ENCODE data around the gene RGS16.
A peak's percentile ranks its signal among the peaks of the same experiment; 100 is the strongest.

Gene RGS16

DNA sequence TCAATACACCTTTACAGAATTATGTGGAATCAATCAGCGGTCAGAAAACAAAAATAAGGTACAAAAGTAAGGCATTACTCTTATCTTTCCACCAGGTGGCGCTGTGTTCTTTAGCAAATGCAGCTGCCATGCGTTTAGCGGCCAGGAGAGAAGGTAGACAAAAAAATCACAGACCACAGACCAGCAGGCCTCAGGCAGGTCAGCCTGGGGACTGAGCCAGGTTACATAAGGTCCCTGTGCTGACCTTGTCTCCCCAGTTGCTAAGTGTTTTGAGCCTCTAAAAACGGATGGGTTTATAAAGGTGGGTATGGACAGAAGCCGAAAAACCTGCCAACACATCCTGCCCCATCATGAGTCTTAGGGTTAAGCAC lies 2.8 kb downstream of the RGS16 start (continued):
- TF ChIP-seq ZNF302 (tag by site-specific recombination; IDR thresholded peaks at IDR 0.05; ENCODE audit: low read depth), result no peak
- TF ChIP-seq, protein P1, sequence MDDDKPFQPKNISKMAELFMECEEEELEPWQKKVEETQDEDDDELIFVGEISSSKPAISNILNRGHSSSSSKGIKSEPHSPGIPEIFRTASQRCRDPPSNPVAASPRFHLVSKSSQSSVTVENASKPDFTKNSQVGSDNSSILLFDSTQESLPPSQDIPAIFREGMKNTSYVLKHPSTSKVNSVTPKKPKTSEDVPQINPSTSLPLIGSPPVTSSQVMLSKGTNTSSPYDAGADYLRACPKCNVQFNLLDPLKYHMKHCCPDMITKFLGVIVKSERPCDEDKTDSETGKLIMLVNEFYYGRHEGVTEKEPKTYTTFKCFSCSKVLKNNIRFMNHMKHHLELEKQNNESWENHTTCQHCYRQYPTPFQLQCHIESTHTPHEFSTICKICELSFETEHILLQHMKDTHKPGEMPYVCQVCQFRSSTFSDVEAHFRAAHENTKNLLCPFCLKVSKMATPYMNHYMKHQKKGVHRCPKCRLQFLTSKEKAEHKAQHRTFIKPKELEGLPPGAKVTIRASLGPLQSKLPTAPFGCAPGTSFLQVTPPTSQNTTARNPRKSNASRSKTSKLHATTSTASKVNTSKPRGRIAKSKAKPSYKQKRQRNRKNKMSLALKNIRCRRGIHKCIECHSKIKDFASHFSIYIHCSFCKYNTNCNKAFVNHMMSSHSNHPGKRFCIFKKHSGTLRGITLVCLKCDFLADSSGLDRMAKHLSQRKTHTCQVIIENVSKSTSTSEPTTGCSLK (tag by site-specific recombination; IDR thresholded peaks at IDR 0.05), result no peak
- peak; percentile 88 for TF ChIP-seq ZNF660 (tag by site-specific recombination; IDR thresholded peaks at IDR 0.05)
- no peak for TF ChIP-seq ZNF37A (tag by site-specific recombination; IDR thresholded peaks at IDR 0.05)
- TF ChIP-seq, protein P2, sequence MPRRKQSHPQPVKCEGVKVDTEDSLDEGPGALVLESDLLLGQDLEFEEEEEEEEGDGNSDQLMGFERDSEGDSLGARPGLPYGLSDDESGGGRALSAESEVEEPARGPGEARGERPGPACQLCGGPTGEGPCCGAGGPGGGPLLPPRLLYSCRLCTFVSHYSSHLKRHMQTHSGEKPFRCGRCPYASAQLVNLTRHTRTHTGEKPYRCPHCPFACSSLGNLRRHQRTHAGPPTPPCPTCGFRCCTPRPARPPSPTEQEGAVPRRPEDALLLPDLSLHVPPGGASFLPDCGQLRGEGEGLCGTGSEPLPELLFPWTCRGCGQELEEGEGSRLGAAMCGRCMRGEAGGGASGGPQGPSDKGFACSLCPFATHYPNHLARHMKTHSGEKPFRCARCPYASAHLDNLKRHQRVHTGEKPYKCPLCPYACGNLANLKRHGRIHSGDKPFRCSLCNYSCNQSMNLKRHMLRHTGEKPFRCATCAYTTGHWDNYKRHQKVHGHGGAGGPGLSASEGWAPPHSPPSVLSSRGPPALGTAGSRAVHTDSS (tag by site-specific recombination; IDR thresholded peaks at IDR 0.05), result no peak
- no peak for TF ChIP-seq HOXA7 (CRISPR knock-in tag; IDR thresholded peaks at IDR 0.05; ENCODE audit: borderline replicate concordance)
- TF ChIP-seq, protein P3, sequence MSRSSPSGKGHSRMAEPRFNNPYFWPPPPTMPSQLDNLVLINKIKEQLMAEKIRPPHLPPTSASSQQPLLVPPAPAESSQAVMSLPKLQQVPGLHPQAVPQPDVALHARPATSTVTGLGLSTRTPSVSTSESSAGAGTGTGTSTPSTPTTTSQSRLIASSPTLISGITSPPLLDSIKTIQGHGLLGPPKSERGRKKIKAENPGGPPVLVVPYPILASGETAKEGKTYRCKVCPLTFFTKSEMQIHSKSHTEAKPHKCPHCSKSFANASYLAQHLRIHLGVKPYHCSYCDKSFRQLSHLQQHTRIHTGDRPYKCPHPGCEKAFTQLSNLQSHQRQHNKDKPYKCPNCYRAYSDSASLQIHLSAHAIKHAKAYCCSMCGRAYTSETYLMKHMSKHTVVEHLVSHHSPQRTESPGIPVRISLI (tag by site-specific recombination; IDR thresholded peaks at IDR 0.05), result 0 out of 2 replicates have a peak, but pooled peaks have one; percentile 52
- TF ChIP-seq ZNF311 (tag by site-specific recombination; IDR thresholded peaks at IDR 0.05; ENCODE audit: borderline replicate concordance), result no peak
- TF ChIP-seq ZNF423 (tag by site-specific recombination; IDR thresholded peaks at IDR 0.05), result no peak
- no peak for TF ChIP-seq TCF7L2 (IDR thresholded peaks at IDR 0.05; ENCODE audit: borderline replicate concordance, low read depth, low read length)
- TF ChIP-seq PRDM1 (tag by site-specific recombination; IDR thresholded peaks at IDR 0.05), result no peak
- no peak for TF ChIP-seq ZNF792 (tag by site-specific recombination; IDR thresholded peaks at IDR 0.05)
- TF ChIP-seq ZFP41 (tag by site-specific recombination; IDR thresholded peaks at IDR 0.05; ENCODE audit: borderline replicate concordance), result no peak
- TF ChIP-seq, protein P4, sequence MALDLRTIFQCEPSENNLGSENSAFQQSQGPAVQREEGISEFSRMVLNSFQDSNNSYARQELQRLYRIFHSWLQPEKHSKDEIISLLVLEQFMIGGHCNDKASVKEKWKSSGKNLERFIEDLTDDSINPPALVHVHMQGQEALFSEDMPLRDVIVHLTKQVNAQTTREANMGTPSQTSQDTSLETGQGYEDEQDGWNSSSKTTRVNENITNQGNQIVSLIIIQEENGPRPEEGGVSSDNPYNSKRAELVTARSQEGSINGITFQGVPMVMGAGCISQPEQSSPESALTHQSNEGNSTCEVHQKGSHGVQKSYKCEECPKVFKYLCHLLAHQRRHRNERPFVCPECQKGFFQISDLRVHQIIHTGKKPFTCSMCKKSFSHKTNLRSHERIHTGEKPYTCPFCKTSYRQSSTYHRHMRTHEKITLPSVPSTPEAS (tag by site-specific recombination; IDR thresholded peaks at IDR 0.05), result no peak
- TF ChIP-seq, protein P5, sequence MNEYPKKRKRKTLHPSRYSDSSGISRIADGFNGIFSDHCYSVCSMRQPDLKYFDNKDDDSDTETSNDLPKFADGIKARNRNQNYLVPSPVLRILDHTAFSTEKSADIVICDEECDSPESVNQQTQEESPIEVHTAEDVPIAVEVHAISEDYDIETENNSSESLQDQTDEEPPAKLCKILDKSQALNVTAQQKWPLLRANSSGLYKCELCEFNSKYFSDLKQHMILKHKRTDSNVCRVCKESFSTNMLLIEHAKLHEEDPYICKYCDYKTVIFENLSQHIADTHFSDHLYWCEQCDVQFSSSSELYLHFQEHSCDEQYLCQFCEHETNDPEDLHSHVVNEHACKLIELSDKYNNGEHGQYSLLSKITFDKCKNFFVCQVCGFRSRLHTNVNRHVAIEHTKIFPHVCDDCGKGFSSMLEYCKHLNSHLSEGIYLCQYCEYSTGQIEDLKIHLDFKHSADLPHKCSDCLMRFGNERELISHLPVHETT (tag by site-specific recombination; IDR thresholded peaks at IDR 0.05), result no peak
- TF ChIP-seq YY2 (tag by site-specific recombination; IDR thresholded peaks at IDR 0.05), result no peak
- TF ChIP-seq GLIS2 (tag by site-specific recombination; IDR thresholded peaks at IDR 0.05), result no peak
- TF ChIP-seq ZNF658 (tag by site-specific recombination; IDR thresholded peaks at IDR 0.05), result no peak
- TF ChIP-seq, protein P6, sequence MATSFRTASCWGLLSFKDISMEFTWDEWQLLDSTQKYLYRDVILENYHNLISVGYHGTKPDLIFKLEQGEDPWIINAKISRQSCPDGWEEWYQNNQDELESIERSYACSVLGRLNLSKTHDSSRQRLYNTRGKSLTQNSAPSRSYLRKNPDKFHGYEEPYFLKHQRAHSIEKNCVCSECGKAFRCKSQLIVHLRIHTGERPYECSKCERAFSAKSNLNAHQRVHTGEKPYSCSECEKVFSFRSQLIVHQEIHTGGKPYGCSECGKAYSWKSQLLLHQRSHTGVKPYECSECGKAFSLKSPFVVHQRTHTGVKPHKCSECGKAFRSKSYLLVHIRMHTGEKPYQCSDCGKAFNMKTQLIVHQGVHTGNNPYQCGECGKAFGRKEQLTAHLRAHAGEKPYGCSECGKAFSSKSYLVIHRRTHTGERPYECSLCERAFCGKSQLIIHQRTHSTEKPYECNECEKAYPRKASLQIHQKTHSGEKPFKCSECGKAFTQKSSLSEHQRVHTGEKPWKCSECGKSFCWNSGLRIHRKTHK (tag by site-specific recombination; IDR thresholded peaks at IDR 0.05), result no peak
- TF ChIP-seq, protein P7, sequence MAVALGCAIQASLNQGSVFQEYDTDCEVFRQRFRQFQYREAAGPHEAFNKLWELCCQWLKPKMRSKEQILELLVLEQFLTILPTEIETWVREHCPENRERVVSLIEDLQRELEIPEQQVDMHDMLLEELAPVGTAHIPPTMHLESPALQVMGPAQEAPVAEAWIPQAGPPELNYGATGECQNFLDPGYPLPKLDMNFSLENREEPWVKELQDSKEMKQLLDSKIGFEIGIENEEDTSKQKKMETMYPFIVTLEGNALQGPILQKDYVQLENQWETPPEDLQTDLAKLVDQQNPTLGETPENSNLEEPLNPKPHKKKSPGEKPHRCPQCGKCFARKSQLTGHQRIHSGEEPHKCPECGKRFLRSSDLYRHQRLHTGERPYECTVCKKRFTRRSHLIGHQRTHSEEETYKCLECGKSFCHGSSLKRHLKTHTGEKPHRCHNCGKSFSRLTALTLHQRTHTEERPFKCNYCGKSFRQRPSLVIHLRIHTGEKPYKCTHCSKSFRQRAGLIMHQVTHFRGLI (tag by site-specific recombination; IDR thresholded peaks at IDR 0.05), result no peak
- TF ChIP-seq, protein P8, sequence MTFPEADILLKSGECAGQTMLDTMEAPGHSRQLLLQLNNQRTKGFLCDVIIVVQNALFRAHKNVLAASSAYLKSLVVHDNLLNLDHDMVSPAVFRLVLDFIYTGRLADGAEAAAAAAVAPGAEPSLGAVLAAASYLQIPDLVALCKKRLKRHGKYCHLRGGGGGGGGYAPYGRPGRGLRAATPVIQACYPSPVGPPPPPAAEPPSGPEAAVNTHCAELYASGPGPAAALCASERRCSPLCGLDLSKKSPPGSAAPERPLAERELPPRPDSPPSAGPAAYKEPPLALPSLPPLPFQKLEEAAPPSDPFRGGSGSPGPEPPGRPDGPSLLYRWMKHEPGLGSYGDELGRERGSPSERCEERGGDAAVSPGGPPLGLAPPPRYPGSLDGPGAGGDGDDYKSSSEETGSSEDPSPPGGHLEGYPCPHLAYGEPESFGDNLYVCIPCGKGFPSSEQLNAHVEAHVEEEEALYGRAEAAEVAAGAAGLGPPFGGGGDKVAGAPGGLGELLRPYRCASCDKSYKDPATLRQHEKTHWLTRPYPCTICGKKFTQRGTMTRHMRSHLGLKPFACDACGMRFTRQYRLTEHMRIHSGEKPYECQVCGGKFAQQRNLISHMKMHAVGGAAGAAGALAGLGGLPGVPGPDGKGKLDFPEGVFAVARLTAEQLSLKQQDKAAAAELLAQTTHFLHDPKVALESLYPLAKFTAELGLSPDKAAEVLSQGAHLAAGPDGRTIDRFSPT (tag by site-specific recombination; IDR thresholded peaks at IDR 0.05), result no peak
- no peak for TF ChIP-seq ZNF529 (tag by site-specific recombination; IDR thresholded peaks at IDR 0.05; ENCODE audit: insufficient replicate concordance)
- no peak for TF ChIP-seq ZNF747 (tag by site-specific recombination; IDR thresholded peaks at IDR 0.05)
- TF ChIP-seq ZBTB17 (tag by site-specific recombination; IDR thresholded peaks at IDR 0.05), result 0 out of 2 replicates have a peak, but pooled peaks have one; percentile 45
- TF ChIP-seq, protein P9, sequence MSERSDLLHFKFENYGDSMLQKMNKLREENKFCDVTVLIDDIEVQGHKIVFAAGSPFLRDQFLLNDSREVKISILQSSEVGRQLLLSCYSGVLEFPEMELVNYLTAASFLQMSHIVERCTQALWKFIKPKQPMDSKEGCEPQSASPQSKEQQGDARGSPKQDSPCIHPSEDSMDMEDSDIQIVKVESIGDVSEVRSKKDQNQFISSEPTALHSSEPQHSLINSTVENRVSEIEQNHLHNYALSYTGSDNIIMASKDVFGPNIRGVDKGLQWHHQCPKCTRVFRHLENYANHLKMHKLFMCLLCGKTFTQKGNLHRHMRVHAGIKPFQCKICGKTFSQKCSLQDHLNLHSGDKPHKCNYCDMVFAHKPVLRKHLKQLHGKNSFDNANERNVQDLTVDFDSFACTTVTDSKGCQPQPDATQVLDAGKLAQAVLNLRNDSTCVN (tag by site-specific recombination; optimal IDR thresholded peaks at IDR 0.05), result no peak

Measured in HEK293 (cell line).